K562 (cell line): ENCODE measurements around the gene ECM1. TPM values are rescaled to one million over a fixed set of nuclear protein-coding genes. Genes with fewer than 3 reads are reported as not detected.

Experiments
- HDAC3 ChIP-seq: fragments of 450-650 bp; IDR thresholded peaks from 2 replicates; pipeline ENCODE4 v1.6.1; 2018; ENCODE audit warnings: borderline replicate concordance, mild to moderate bottlenecking, moderate library complexity; ENCODE audit not compliant: partially characterized antibody
- ILK ChIP-seq: fragments of 450-650 bp; IDR thresholded peaks from 2 replicates; pipeline ENCODE4 v1.6.1; 2016; ENCODE audit warnings: missing genetic modification characterization, low read depth, mild to moderate bottlenecking, missing compliant biosample characterization, moderate library complexity, borderline replicate concordance
- KLF10 ChIP-seq: fragments of 250-450 bp; sonication (Bioruptor Pico); IDR thresholded peaks from 2 replicates; pipeline ENCODE4 v1.6.1; 2021; ENCODE audit warnings: matching md5 sums
- MEIS2 ChIP-seq: fragments of 450-650 bp; IDR thresholded peaks from 2 replicates; pipeline ENCODE4 v1.6.1; 2014; ENCODE audit warnings: mild to moderate bottlenecking; ENCODE audit not compliant: partially characterized antibody
- MYNN ChIP-seq, 2 experiments: sonication (generic); formaldehyde crosslinking in 1 of 2; IDR thresholded peaks; 2 replicates each; pipeline versions ENCODE4 v1.5.0 to v1.6.1; 2016 to 2020; ENCODE audit warnings: antibody characterized with exemption in 1 of 2, missing genetic modification reagents in 1 of 2
- NFXL1 ChIP-seq: fragments of 450-650 bp; formaldehyde crosslinking; IDR thresholded peaks from 2 replicates; pipeline ENCODE4 v1.4.0; 2021; ENCODE audit warnings: mild to moderate bottlenecking
- POLR2AphosphoS5 ChIP-seq: IDR thresholded peaks from 2 replicates; pipeline ENCODE4 v1.6.1; 2011; ENCODE audit warnings: mild to moderate bottlenecking, low read depth, low read length, moderate library complexity; ENCODE audit not compliant: control insufficient read depth, insufficient read depth
- PTBP1 ChIP-seq: fragments of 200-400 bp; formaldehyde crosslinking; IDR thresholded peaks from 2 replicates; pipeline ENCODE4 v1.6.1; 2017; ENCODE audit warnings: low read depth, low read length
- TEAD2 ChIP-seq: fragments of 450-650 bp; IDR thresholded peaks from 2 replicates; pipeline ENCODE4 v1.6.1; 2016; ENCODE audit warnings: missing genetic modification characterization, control low read depth, missing compliant biosample characterization
- TRIM25 ChIP-seq: fragments of 450-650 bp; IDR thresholded peaks from 2 replicates; pipeline ENCODE4 v1.7.0; 2016; ENCODE audit warnings: borderline replicate concordance
- ZKSCAN1 ChIP-seq: fragments of 150-350 bp; IDR thresholded peaks from 2 replicates; pipeline ENCODE4 v1.6.1; 2016; ENCODE audit warnings: low read depth, low read length
- ZNF316 ChIP-seq: fragments of 450-650 bp; IDR thresholded peaks from 2 replicates; pipeline ENCODE4 v1.6.1; 2016
- ZNF347 ChIP-seq: fragments of 450-650 bp; formaldehyde crosslinking; IDR thresholded peaks from 2 replicates; pipeline ENCODE4 v1.4.0; 2020; ENCODE audit warnings: low read depth, mild to moderate bottlenecking, moderate library complexity
- polyA plus RNA-seq, 8 experiments: library from polyadenylated mRNA; depleted of rRNA in 4 of 8; stranded (reverse) in 5 of 8; unstranded in 3 of 8; fragments of >200 nt; fragmentation: Nextera tagmentation in 2 of 8; fragmentation: Illumina TruSeq in 1 of 8; extraction: Ambion mirVana in 2 of 8; extraction: Trizol in 1 of 8; gene quantifications; 2 replicates each; pipeline versions ENCODE4 v1.2.1 to v1.2.3, GENCODE V29; 2011 to 2014; ENCODE audit warnings: inconsistent platforms in 1 of 8, missing spikeins in 1 of 8
- total RNA-seq, 7 experiments: library from RNA; depleted of rRNA in 6 of 7; stranded (reverse); fragments of >200 nt in 6 of 7; fragmentation: Illumina TruSeq in 2 of 7; extraction: Trizol in 2 of 7; gene quantifications; 2 replicates each; pipeline versions ENCODE4 v1.2.1 to v1.2.3, GENCODE V29; 2011 to 2021; ENCODE audit warnings: low replicate concordance in 1 of 7
- TF ChIP-seq, protein P1 (sequence below): fragments of 450-650 bp; IDR thresholded peaks from 2 replicates; pipeline ENCODE4 v1.6.1; 2017; ENCODE audit warnings: antibody characterized with exemption, mild to moderate bottlenecking
- TF ChIP-seq, protein P2 (sequence below): fragments of 200-800 bp; sonication (Bioruptor generic); IDR thresholded peaks from 2 replicates; pipeline ENCODE4 v1.6.1; 2016; ENCODE audit warnings: missing genetic modification characterization, missing compliant biosample characterization

ECM1 gene
- total and polyA plus RNA-seq, 9 of the 15 experiments (the other 6 are each of a cell fraction or from before 2014, with no cell fraction given) = 6.6 to 52.2 (median 12.8) TPM

DNA sequence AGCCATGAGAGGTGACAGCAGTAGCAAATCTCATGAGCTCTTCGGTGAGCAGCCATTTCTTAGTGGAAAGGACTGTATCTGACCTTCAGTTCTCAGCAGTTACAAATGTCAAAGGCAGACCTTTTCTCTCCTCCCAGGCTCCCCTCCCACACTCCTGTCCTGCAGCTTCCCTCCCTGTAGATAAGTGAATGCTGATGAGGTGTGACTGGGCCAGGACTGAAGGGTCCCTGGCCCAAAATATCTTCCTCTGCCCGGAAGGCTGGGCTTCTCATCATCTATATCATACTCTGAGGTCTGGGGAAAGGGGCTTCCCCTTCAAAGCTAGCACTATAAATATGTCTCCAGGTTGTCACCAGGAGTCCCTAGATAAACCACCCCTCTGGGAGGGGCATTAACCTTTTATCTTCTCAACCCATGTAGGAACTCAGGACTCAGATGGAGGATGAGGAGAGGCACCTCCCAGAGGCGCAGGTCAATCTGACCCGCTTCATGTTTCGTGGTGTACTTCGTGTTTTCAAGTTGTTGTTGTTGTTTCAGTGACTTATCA lies 37.6 kb downstream of the ECM1 start (continued):
- TF ChIP-seq, protein P1, sequence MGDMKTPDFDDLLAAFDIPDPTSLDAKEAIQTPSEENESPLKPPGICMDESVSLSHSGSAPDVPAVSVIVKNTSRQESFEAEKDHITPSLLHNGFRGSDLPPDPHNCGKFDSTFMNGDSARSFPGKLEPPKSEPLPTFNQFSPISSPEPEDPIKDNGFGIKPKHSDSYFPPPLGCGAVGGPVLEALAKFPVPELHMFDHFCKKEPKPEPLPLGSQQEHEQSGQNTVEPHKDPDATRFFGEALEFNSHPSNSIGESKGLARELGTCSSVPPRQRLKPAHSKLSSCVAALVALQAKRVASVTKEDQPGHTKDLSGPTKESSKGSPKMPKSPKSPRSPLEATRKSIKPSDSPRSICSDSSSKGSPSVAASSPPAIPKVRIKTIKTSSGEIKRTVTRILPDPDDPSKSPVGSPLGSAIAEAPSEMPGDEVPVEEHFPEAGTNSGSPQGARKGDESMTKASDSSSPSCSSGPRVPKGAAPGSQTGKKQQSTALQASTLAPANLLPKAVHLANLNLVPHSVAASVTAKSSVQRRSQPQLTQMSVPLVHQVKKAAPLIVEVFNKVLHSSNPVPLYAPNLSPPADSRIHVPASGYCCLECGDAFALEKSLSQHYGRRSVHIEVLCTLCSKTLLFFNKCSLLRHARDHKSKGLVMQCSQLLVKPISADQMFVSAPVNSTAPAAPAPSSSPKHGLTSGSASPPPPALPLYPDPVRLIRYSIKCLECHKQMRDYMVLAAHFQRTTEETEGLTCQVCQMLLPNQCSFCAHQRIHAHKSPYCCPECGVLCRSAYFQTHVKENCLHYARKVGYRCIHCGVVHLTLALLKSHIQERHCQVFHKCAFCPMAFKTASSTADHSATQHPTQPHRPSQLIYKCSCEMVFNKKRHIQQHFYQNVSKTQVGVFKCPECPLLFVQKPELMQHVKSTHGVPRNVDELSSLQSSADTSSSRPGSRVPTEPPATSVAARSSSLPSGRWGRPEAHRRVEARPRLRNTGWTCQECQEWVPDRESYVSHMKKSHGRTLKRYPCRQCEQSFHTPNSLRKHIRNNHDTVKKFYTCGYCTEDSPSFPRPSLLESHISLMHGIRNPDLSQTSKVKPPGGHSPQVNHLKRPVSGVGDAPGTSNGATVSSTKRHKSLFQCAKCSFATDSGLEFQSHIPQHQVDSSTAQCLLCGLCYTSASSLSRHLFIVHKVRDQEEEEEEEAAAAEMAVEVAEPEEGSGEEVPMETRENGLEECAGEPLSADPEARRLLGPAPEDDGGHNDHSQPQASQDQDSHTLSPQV = peak; percentile 59; the same call in 1 of the 2 replicates
- TF ChIP-seq, protein P2, sequence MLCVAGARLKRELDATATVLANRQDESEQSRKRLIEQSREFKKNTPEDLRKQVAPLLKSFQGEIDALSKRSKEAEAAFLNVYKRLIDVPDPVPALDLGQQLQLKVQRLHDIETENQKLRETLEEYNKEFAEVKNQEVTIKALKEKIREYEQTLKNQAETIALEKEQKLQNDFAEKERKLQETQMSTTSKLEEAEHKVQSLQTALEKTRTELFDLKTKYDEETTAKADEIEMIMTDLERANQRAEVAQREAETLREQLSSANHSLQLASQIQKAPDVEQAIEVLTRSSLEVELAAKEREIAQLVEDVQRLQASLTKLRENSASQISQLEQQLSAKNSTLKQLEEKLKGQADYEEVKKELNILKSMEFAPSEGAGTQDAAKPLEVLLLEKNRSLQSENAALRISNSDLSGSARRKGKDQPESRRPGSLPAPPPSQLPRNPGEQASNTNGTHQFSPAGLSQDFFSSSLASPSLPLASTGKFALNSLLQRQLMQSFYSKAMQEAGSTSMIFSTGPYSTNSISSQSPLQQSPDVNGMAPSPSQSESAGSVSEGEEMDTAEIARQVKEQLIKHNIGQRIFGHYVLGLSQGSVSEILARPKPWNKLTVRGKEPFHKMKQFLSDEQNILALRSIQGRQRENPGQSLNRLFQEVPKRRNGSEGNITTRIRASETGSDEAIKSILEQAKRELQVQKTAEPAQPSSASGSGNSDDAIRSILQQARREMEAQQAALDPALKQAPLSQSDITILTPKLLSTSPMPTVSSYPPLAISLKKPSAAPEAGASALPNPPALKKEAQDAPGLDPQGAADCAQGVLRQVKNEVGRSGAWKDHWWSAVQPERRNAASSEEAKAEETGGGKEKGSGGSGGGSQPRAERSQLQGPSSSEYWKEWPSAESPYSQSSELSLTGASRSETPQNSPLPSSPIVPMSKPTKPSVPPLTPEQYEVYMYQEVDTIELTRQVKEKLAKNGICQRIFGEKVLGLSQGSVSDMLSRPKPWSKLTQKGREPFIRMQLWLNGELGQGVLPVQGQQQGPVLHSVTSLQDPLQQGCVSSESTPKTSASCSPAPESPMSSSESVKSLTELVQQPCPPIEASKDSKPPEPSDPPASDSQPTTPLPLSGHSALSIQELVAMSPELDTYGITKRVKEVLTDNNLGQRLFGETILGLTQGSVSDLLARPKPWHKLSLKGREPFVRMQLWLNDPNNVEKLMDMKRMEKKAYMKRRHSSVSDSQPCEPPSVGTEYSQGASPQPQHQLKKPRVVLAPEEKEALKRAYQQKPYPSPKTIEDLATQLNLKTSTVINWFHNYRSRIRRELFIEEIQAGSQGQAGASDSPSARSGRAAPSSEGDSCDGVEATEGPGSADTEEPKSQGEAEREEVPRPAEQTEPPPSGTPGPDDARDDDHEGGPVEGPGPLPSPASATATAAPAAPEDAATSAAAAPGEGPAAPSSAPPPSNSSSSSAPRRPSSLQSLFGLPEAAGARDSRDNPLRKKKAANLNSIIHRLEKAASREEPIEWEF (CRISPR knock-in tag) = no peak
- TF ChIP-seq MEIS2 = peak; percentile 100
- no peak for TF ChIP-seq PTBP1
- TF ChIP-seq NFXL1 = no peak
- TF ChIP-seq TEAD2 (tag) = no peak
- no peak for TF ChIP-seq TRIM25
- TF ChIP-seq ZNF347 = no peak
- TF ChIP-seq ZNF316 = peak; percentile 31; the same call in 1 of the 2 replicates
- peak; percentile 99 for TF ChIP-seq POLR2AphosphoS5
- TF ChIP-seq MYNN (IDR thresholded peaks at IDR 0.05) = peak; percentile 50; the same call in 1 of the 2 replicates
- no peak for TF ChIP-seq MYNN (CRISPR knock-in tag; IDR thresholded peaks at IDR 0.05)
- TF ChIP-seq KLF10 (CRISPR knock-in tag) = no peak
- TF ChIP-seq ILK (tag) = no peak
- TF ChIP-seq HDAC3 = peak; percentile 96
- TF ChIP-seq ZKSCAN1 = peak; percentile 78; the same call in 1 of the 2 replicates
